Adrenal gland (tissue), 12 donors: ENCODE results near the gene ZC3H8. TPM values are rescaled to one million over a fixed set of nuclear protein-coding genes. Genes with fewer than 3 reads are reported as not detected.
A peak's percentile ranks its signal among the peaks of the same experiment; 100 is the strongest.

Experiments
- DNase-seq, 7 donors: peaks; one replicate each; pipeline ENCODE4 v3.0.0-alpha.2; 2019 to 2020
- H3K27ac ChIP-seq, 5 donors: fragments of 200-600 bp; sonication (generic) in 4 of 5; 1 replicate in 3 of 5; 2 replicates in 2 of 5; pipeline versions ENCODE4 v1.5.1 to v1.8.0; 2016 to 2020; ENCODE audit warnings: mild to moderate bottlenecking in 1 of 5
- H3K27me3 ChIP-seq: fragments of 200-600 bp; 2 replicates; pipeline ENCODE4 v1.8.0; 2021
- H3K36me3 ChIP-seq, 2 donors: fragments of 200-600 bp; replicated peaks in 1 of 2; 1 replicate in 1 of 2; 2 replicates in 1 of 2; pipeline versions ENCODE4 v1.5.1 to v1.8.0; 2018 to 2022
- H3K4me1 ChIP-seq, 2 donors: fragments of 200-600 bp; replicated peaks in 1 of 2; 1 replicate in 1 of 2; 2 replicates in 1 of 2; pipeline versions ENCODE4 v1.5.1 to v1.8.0; 2018 to 2021
- H3K4me3 ChIP-seq, 4 donors: fragments of 200-600 bp; sonication (generic) in 3 of 4; one replicate each; pipeline ENCODE4 v1.5.1; 2016 to 2018
- H3K9me3 ChIP-seq, 3 donors: fragments of 200-600 bp; sonication (generic) in 1 of 3; replicated peaks in 1 of 3; 1 replicate in 2 of 3; 2 replicates in 1 of 3; pipeline versions ENCODE4 v1.5.1 to v1.8.0; 2016 to 2021
- CTCF ChIP-seq, 6 experiments: fragments of 450-650 bp in 4 of 6; fragments of 200-600 bp in 2 of 6; sonication (generic) in 1 of 6; IDR thresholded peaks; 1 replicate in 5 of 6; 2 replicates in 1 of 6; pipeline versions ENCODE4 v1.5.1 to v1.8.0; 2016 to 2021; ENCODE audit warnings: antibody characterized with exemption in 6 of 6, mild to moderate bottlenecking in 2 of 6, moderate library complexity in 1 of 6
- POLR2A ChIP-seq, 2 donors: fragments of 450-650 bp; IDR thresholded peaks; one replicate each; pipeline ENCODE4 v1.6.1; 2017; ENCODE audit warnings: antibody characterized with exemption in 2 of 2, mild to moderate bottlenecking in 2 of 2, moderate library complexity in 1 of 2
- WGBS, 4 donors: extraction: QIAGEN DNeasy Blood & Tissue Kit in 2 of 4; methylation state at CpG; one replicate each; pipeline versions ENCODE4 v1.1.5 to v1.1.7; 2013 to 2017; 5-methylcytosine and 5-hydroxymethylcytosine counted together
- intact Hi-C, 2 donors: fragments of 100-400 bp; cut with DNase I; formaldehyde crosslinking; loops; one replicate each; pipeline versions ENCODE4 v1.14.1 to v1.15.0; 2022 to 2023
- polyA plus RNA-seq, 3 donors: library from polyadenylated mRNA; stranded (reverse); fragments of 200-250 nt in 2 of 3; fragments of 350-450 nt in 1 of 3; fragmentation: Illumina TruSeq in 1 of 3; extraction: RNeasy Lipid Tissue Mini Kit (QIAGEN cat#74804) in 1 of 3; gene quantifications; one replicate each; pipeline ENCODE4 v1.2.3, GENCODE V29; 2013 to 2014
- total RNA-seq, 9 donors: library from RNA; depleted of rRNA in 4 of 9; stranded (reverse); fragments of >200 nt in 4 of 9; fragments of 120-200 nt in 1 of 9; fragmentation: NEBNext Ultra II Directional in 1 of 9; extraction: Animal tissue kit (Norgen Biotek cat#: 25700) in 1 of 9; gene quantifications; one replicate each; pipeline versions ENCODE4 v1.1.0 to v1.2.4, GENCODE V29; 2013 to 2023
- donor health status: healthy with polysubstance abuse.
- donor health status: Bipolar disorder and iron deficiency.
- donor health status: DM: yes; HTN: yes; CAD: no.
- donor health status: DM: no; HTN: no; CAD: no.
- donor health status: DM: no; HTN: no; CAD: no.
- donor health status: DM: yes; HTN: yes; CAD: no.

Gene ZC3H8
- total and polyA plus RNA-seq, 12 donors: 0.85 to 17.4 (median 7.6) TPM

GRCh38 chr2:112239862-112240261 is 15.0 kb downstream of the ZC3H8 start:
- TF ChIP-seq POLR2A (IDR thresholded peaks at IDR 0.05) (no peak), CTCF (IDR thresholded peaks at IDR 0.05) (no peak)
- Histone ChIP-seq H3K36me3 (peaks cover 0 to 15% of the 10 kb centered on the region in 2 donors), H3K27ac (no peak overlapping the region), H3K9me3 (no peaks in the 10 kb centered on the region), H3K27me3 (no peaks in the 10 kb centered on the region), H3K4me1 (no peaks in the 10 kb centered on the region), H3K4me3 (no peak overlapping the region)
- intact Hi-C loops: no loop called here
- 95 to 100% (median 98%) methylated on average over 1 of the region's 1 CpG for WGBS, 4 donors
- no peak for DNase-seq

DNA sequence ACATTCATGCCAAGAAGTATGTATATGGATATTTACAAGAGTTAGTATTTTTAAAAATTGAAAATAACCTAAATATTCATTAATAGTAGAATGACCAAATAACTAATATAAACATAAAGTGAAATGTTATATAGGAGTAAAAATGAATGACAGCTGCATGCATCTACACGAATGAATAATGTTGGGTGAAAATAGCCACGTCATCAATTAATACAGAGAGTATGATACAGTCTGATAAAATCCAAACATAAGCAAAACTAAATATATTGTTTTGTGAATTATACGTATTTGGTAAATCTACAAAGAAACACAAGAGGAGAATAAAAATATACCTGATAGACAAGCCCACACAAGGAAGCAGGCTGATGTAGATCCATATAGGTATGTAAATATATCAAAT is 24.5 kb downstream of the ZC3H8 start:
- no peak for TF ChIP-seq CTCF (IDR thresholded peaks at IDR 0.05)
- TF ChIP-seq POLR2A (IDR thresholded peaks at IDR 0.05): no peak
- DNase-seq: no peak
- Histone ChIP-seq H3K4me1 (no peaks in the 10 kb centered on the region), H3K4me3 (no peak overlapping the region), H3K36me3 (peaks cover 0 to 9% of the 10 kb centered on the region in 2 donors), H3K27me3 (no peaks in the 10 kb centered on the region), H3K27ac (no peak overlapping the region), H3K9me3 (no peaks in the 10 kb centered on the region)
- intact Hi-C loops: no loop called here
- WGBS, 4 donors: 95 to 98% (median 96%) methylated on average over 3 of the region's 3 CpGs

DNA sequence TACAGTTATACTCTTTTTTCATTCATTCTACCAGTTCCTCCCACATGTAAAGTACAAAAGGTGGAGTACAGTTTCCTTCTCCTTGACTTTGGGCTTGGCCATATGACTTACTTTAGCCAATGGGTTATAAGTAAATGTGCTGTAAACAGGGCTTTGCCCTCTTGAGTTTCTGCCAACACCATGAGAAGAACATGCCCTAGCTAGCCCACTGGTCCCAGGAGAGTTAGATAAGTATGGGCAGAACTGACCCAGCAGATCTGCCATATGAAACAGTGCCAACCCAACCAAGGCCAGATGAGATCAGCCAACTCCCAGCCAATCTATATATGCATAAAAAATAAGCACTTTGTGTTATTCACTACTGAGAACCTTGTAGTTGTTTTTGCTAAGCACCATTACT is 25.5 kb downstream of the ZC3H8 start:
- no peak overlapping the region for H3K27ac ChIP-seq
- no peaks in the 10 kb centered on the region for H3K4me1 ChIP-seq
- peak in 6 of 7 donors; percentile 21 to 57 (median 42) for DNase-seq
- H3K4me3 ChIP-seq: no peak overlapping the region
- TF ChIP-seq CTCF (IDR thresholded peaks at IDR 0.05): no peak
- no peak for TF ChIP-seq POLR2A (IDR thresholded peaks at IDR 0.05)
- H3K27me3 ChIP-seq: no peaks in the 10 kb centered on the region
- intact Hi-C loops: no loop called here
- H3K9me3 ChIP-seq: no peaks in the 10 kb centered on the region
- peaks cover 0 to 5% of the 10 kb centered on the region in 2 donors for H3K36me3 ChIP-seq

DNA sequence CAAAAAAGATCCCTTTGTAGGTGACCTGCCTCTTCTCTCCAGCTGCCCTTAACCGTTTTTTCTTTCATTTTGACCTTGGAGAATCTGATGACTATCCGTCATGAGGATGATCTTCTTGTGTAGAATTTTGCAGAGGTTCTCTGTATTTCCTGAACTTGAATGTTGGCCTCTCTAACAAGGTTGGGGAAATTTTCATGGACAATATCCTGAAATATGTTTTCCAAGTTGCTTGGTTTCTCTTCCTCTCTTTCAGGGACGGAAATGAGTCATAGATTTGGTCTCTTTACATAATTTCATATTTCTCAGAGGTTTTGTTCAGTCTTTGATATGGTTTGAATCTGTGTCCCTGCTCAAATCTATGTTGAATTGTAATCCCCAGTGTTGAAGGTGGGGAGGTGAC is 34.0 kb downstream of the ZC3H8 start:
- intact Hi-C loops: no loop called here
- H3K36me3 ChIP-seq: peaks cover 0 to 3% of the 10 kb centered on the region in 2 donors
- 68 to 84% (median 77%) methylated on average over 3 of the region's 3 CpGs for WGBS, 4 donors
- no peak overlapping the region for H3K4me3 ChIP-seq
- H3K4me1 ChIP-seq: no peaks in the 10 kb centered on the region
- no peak for DNase-seq
- H3K27ac ChIP-seq: no peak overlapping the region
- TF ChIP-seq POLR2A (IDR thresholded peaks at IDR 0.05) (no peak), CTCF (IDR thresholded peaks at IDR 0.05) (no peak)
- no peaks in the 10 kb centered on the region for H3K27me3 ChIP-seq
- no peaks in the 10 kb centered on the region for H3K9me3 ChIP-seq
